Measurements from ENCODE around the gene APBA1. TPM values are rescaled to one million over a fixed set of nuclear protein-coding genes. Genes with fewer than 3 reads are reported as not detected.

APBA1 gene
- total RNA-seq, 1 donor from 2014 or later = 3.4 TPM

GRCh38 chr9:69655065-69655464 lies 17.1 kb downstream of the APBA1 start:
- Mint-ChIP-seq H3K27me3 (ENCODE audit: insufficient read depth, low read depth) (peaks cover 6% of the 10 kb centered on the region), H3K36me3 (no peaks in the 10 kb centered on the region), H3K4me1 (peaks cover 3% of the 10 kb centered on the region), H3K9me3 (no peaks in the 10 kb centered on the region), H3K4me3 (no peak overlapping the region), H3K27ac (no peak overlapping the region)
- Histone ChIP-seq H3K4me2 (no peak overlapping the region), H2AFZ (replicated peaks) (no peak overlapping the region), H4K20me1 (ENCODE audit: low read depth) (no peaks in the 10 kb centered on the region), H3K36me3 (no peaks in the 10 kb centered on the region), H3K27ac (no peak overlapping the region), H3K4me1 (no peaks in the 10 kb centered on the region), H3K4me3 (no peak overlapping the region), H3K9ac (no peak overlapping the region), H3K79me2 (ENCODE audit: low read depth) (no peaks in the 10 kb centered on the region), H3F3A (ENCODE audit: low read depth) (no peaks in the 10 kb centered on the region), H3K9me3 (ENCODE audit: low read depth) (no peaks in the 10 kb centered on the region), H3K27me3 (no peaks in the 10 kb centered on the region)
- no peak for TF ChIP-seq EZH2phosphoT487 (IDR thresholded peaks at IDR 0.05)
- no peak for TF ChIP-seq CTCF (IDR thresholded peaks at IDR 0.05)
- no peak for TF ChIP-seq EZH2 (IDR thresholded peaks at IDR 0.05)
- DNase-seq (ENCODE audit: low spot score) = no peak

- Histone ChIP-seq H3K27ac (no peak overlapping the region), H3K79me2 (ENCODE audit: low read depth) (no peaks in the 10 kb centered on the region), H3K4me2 (no peak overlapping the region), H3K4me3 (no peak overlapping the region), H3K9me3 (ENCODE audit: low read depth) (no peaks in the 10 kb centered on the region), H3K36me3 (no peaks in the 10 kb centered on the region), H2AFZ (replicated peaks) (no peak overlapping the region), H3K9ac (no peak overlapping the region), H4K20me1 (ENCODE audit: low read depth) (no peaks in the 10 kb centered on the region), H3K4me1 (no peaks in the 10 kb centered on the region), H3K27me3 (no peaks in the 10 kb centered on the region), H3F3A (ENCODE audit: low read depth) (no peaks in the 10 kb centered on the region)
- no peak overlapping the region for H3K27ac Mint-ChIP-seq
- no peak overlapping the region for H3K4me3 Mint-ChIP-seq
- no peaks in the 10 kb centered on the region for H3K9me3 Mint-ChIP-seq
- no peaks in the 10 kb centered on the region for H3K4me1 Mint-ChIP-seq
- H3K36me3 Mint-ChIP-seq = no peaks in the 10 kb centered on the region
- DNase-seq (ENCODE audit: low spot score) = no peak
- H3K27me3 Mint-ChIP-seq (ENCODE audit: insufficient read depth, low read depth) = peaks cover 6% of the 10 kb centered on the region
- no peak for TF ChIP-seq CTCF (IDR thresholded peaks at IDR 0.05)
- TF ChIP-seq EZH2phosphoT487 (IDR thresholded peaks at IDR 0.05) = no peak
- no peak for TF ChIP-seq EZH2 (IDR thresholded peaks at IDR 0.05)
These were observed 18.9 kb downstream of the APBA1 start for GRCh38 chr9:69653261-69653660.

GRCh38 chr9:69649566-69650250 lies 22.5 kb downstream of the APBA1 start:
- H2AFZ ChIP-seq (replicated peaks) = no peak overlapping the region

More at GRCh38 chr9:69649566-69650250, 22.5 kb downstream of the APBA1 start:
- peaks cover 2% of the 10 kb centered on the region for H3K27me3 Mint-ChIP-seq (ENCODE audit: insufficient read depth, low read depth)
- no peaks in the 10 kb centered on the region for H3K36me3 ChIP-seq
- no peaks in the 10 kb centered on the region for H3K9me3 Mint-ChIP-seq
- no peaks in the 10 kb centered on the region for H3K27me3 ChIP-seq
- H3K9me3 ChIP-seq (ENCODE audit: low read depth) = no peaks in the 10 kb centered on the region
- H3F3A ChIP-seq (ENCODE audit: low read depth) = no peaks in the 10 kb centered on the region
- TF ChIP-seq EZH2 (IDR thresholded peaks at IDR 0.05) (no peak), EZH2phosphoT487 (IDR thresholded peaks at IDR 0.05) (no peak), CTCF (IDR thresholded peaks at IDR 0.05) (no peak)
- no peak overlapping the region for H3K27ac Mint-ChIP-seq
- no peak overlapping the region for H3K4me3 Mint-ChIP-seq
- H3K4me2 ChIP-seq = no peak overlapping the region
- H3K36me3 Mint-ChIP-seq = no peaks in the 10 kb centered on the region
- peaks cover 11% of the 10 kb centered on the region for H3K4me1 Mint-ChIP-seq
- H3K4me1 ChIP-seq = peaks cover 4% of the 10 kb centered on the region
- H4K20me1 ChIP-seq (ENCODE audit: low read depth) = no peaks in the 10 kb centered on the region
- no peak overlapping the region for H3K4me3 ChIP-seq
- H3K9ac ChIP-seq = no peak overlapping the region
- no peak overlapping the region for H3K27ac ChIP-seq
- no peaks in the 10 kb centered on the region for H3K79me2 ChIP-seq (ENCODE audit: low read depth)
- DNase-seq (ENCODE audit: low spot score) = no peak

Data from neural progenitor cell (in vitro differentiated cells).